OCI-M1 (cell line): ENCODE data around the gene OR10G6.
A peak's percentile ranks its signal among the peaks of the same experiment; 100 is the strongest.
"Not testable (repeated sequence)": the region's sequence is repeated elsewhere in the genome, so short reads cannot be mapped to it uniquely, and the experiment has no call there.

ENCODE experiments used
- DNase-seq: peaks from one replicate; lab custom pipeline; 2025; lab: John Stamatoyannopoulos, UW

OR10G6 gene

GRCh38 chr11:123995119-123995518, at the start of gene OR10G6:
OR10G6 (minus strand) TSS chr11:123995161; CDS start chr11:123995161, 0 bp downstream.
- no peak for DNase-seq

GRCh38 chr11:124043420-124043819, 48.5 kb upstream of the OR10G6 start:
- peak; percentile 24 for DNase-seq

- no peak for DNase-seq
These were observed 46.3 kb upstream of the OR10G6 start, which contains the start of gene OR10G7 for GRCh38 chr11:124041254-124041653. OR10G7 (minus strand) TSS chr11:124041325; CDS start chr11:124039001, 2,324 bp downstream.

DNA sequence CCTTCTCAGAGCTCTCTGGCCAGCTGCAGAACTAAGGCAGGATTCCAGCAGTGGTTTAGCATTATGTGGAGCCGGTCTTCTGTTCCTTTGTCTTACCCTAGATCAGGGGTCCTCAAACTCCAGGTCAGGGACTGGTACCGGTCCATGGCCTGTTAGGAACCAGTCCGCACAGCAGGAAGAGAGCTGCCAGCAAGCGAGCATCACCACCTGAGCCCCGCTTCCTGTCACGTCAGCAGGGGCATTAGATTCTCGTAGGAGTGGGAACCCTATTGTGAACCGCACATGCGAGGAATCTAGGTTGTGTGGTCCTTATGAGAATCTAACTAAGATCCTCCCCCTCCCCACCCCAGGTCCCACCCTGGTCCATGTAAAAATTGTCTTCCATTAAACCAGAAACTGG, 44.6 kb upstream of the OR10G6 start:
- no peak for DNase-seq

DNA sequence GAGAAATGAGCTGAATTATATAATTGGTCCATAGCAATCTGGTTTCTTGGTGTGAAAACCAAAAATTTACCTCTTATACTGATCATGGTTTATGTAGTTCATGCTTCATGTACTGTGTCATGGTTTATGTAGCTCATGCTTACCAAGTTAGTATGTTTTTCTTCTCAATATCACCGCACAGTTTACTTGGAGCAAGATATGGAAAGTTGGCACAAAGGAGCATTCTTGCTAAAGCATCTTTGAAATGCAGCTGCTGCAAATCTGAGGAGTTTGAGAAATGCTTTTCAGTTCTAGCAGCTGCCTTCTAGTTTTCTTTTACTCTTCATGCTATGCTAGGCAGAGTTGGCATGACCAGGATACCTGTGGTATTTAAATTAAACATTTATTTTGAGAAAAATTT, 41.7 kb upstream of the OR10G6 start:
- DNase-seq: no peak

DNA sequence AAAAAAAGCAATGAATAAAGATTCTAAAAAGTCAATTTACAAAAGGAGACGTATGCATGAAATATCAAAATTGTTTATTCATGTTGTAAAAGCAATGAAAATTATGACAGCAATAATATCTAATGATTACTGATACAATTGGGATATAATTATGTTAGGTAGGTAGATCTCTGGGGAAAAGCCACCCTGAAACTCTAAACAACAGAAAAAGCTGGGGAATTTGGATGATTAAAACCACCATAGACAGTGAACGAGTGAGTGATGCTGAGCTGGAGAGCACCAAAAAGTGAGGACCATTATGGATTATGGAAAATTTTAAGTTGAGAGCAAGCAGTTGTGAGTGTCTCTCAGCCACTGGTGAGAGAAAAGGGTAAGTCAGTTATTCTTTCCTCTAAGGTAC, 31.5 kb upstream of the OR10G6 start, which contains the start of gene OR10G8:
TSS of gene OR10G8 (plus strand) at position 301 of the 400 bp plus-strand sequence. CDS start 2,825 bp downstream, outside the sequence.
- no peak for DNase-seq

DNA sequence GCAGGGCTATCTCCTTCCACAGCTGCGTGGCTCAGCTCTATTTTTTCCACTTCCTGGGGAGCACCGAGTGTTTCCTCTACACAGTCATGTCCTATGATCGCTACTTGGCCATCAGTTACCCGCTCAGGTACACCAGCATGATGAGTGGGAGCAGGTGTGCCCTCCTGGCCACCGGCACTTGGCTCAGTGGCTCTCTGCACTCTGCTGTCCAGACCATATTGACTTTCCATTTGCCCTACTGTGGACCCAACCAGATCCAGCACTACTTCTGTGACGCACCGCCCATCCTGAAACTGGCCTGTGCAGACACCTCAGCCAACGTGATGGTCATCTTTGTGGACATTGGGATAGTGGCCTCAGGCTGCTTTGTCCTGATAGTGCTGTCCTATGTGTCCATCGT, 20.9 kb upstream of the OR10G6 start:
- not testable (repeated sequence) for DNase-seq

- DNase-seq: no peak
These were observed 17.7 kb upstream of the OR10G6 start, which contains the start of gene OR10G4 for GRCh38 chr11:124012697-124013096. OR10G4 (plus strand) TSS chr11:124012997; CDS start chr11:124015575, 2,578 bp downstream.

DNA sequence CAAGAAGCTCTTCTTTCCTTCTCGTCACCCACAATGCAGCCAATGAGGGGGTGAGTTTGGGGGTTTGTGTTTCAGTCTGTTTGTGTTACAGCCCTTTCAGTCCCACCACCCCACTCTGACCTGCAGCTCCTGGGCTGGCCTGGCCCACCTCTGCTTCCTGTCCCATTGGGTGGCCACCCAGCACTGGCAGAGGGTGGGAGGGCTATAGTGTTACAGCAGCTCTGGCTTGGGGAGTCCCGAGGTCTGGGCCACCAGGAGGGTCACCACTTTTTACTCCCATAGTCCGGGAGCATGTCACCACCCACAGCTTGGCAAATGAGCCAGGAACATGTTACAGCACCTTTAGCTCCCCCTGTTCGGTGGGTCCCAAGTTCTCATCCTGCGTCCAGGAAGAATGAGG, 15.7 kb downstream of the OR10G6 start:
- DNase-seq: no peak

GRCh38 chr11:123977731-123978347, 17.1 kb downstream of the OR10G6 start, which contains the start of gene OR10S1:
OR10S1 (minus strand) TSS chr11:123977781; CDS start chr11:123977664, 117 bp downstream.
- no peak for DNase-seq

- DNase-seq: no peak
These were observed 18.0 kb downstream of the OR10G6 start for GRCh38 chr11:123976770-123977560.

DNA sequence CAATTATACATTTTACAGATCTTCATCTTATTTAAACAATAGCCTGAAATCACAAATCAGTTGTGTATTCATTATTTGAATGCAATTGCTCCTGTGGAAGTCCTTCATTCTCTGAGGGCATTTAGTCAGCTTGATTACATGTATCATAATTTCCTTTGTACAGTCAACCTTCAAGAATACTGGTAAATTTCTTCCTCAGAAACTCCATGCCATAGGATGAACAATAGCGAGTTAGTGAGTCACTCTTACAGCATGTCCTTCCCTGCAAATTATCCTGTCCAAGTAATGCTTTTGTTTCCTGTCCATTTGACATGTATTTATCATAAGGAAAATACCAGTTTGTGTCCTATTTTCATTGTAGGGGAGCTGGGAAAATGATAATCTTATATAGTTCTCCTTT, 21.1 kb downstream of the OR10G6 start:
- DNase-seq: no peak

DNA sequence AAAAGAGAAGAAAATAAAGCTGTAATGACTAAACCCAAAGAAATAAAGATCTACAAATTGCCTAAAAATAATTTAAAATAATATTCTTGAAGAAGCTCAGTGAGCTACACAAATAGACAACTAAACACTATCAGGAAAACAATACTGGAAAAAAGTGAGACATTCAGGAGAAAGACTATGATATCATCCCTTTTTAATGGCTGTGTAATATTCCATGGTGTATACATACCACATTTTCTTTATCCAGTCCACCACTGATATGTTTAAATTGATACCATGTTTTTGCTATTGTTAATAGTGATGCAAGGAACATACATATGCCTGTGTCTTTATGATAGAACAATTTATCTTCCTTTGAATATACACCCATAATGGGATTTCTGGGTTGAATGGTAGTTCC, 38.2 kb downstream of the OR10G6 start:
- no peak for DNase-seq

GRCh38 chr11:123945132-123945531, 49.8 kb downstream of the OR10G6 start:
- DNase-seq: no peak
